ENCODE data around the gene P2RY2. TPM values are rescaled to one million over a fixed set of nuclear protein-coding genes. Genes with fewer than 3 reads are reported as not detected.

P2RY2 gene
- total RNA-seq, 1 experiment from 2014 or later: 1.2 TPM

- H3K36me3 Mint-ChIP-seq: no peaks in the 10 kb centered on the region
- no peak overlapping the region for H3K27ac Mint-ChIP-seq
- peaks cover 8% of the 10 kb centered on the region for H3K4me1 Mint-ChIP-seq
- ChIA-PET POLR2A (no interaction called here), CTCF (interaction anchor here (0.6 to 1.7 kb wide), 2 partner anchors 15 to 30 kb away, joined by 3 to 6 read pairs; no protein-coding TSS in a partner anchor)
- no peak for DNase-seq (ENCODE audit: low spot score)
- H3K9me3 Mint-ChIP-seq: no peaks in the 10 kb centered on the region
- peaks cover 48% of the 10 kb centered on the region for H3K27me3 Mint-ChIP-seq (ENCODE audit: low read depth)
- no peak overlapping the region for H3K4me3 Mint-ChIP-seq
- ATAC-seq: no peak
- TF ChIP-seq, protein P1, sequence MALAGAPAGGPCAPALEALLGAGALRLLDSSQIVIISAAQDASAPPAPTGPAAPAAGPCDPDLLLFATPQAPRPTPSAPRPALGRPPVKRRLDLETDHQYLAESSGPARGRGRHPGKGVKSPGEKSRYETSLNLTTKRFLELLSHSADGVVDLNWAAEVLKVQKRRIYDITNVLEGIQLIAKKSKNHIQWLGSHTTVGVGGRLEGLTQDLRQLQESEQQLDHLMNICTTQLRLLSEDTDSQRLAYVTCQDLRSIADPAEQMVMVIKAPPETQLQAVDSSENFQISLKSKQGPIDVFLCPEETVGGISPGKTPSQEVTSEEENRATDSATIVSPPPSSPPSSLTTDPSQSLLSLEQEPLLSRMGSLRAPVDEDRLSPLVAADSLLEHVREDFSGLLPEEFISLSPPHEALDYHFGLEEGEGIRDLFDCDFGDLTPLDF (CRISPR knock-in tag; IDR thresholded peaks at IDR 0.05): no peak
- TF ChIP-seq ZNF532 (CRISPR knock-in tag; IDR thresholded peaks at IDR 0.05; ENCODE audit: borderline replicate concordance): no peak
- no peak for TF ChIP-seq OVOL2 (CRISPR knock-in tag; IDR thresholded peaks at IDR 0.05; ENCODE audit: borderline replicate concordance)
- no peak for TF ChIP-seq ZNF425 (CRISPR knock-in tag; conservative IDR thresholded peaks at IDR 0.05)
- no peak for TF ChIP-seq AFF4 (CRISPR knock-in tag; IDR thresholded peaks at IDR 0.05; ENCODE audit: borderline replicate concordance)
- no peak for TF ChIP-seq AR (CRISPR knock-in tag; IDR thresholded peaks at IDR 0.05)
- TF ChIP-seq ZNF512 (CRISPR knock-in tag; IDR thresholded peaks at IDR 0.05; ENCODE audit: borderline replicate concordance): no peak
- TF ChIP-seq NR2C2 (CRISPR knock-in tag; IDR thresholded peaks at IDR 0.05): no peak
- no peak for TF ChIP-seq SOX15 (CRISPR knock-in tag; IDR thresholded peaks at IDR 0.05)
- TF ChIP-seq JUN (CRISPR knock-in tag; IDR thresholded peaks at IDR 0.05): no peak
- TF ChIP-seq EMX1 (CRISPR knock-in tag; IDR thresholded peaks at IDR 0.05): no peak
- TF ChIP-seq STAT6 (CRISPR knock-in tag; conservative IDR thresholded peaks at IDR 0.05; ENCODE audit: low read depth): no peak
- no peak for TF ChIP-seq SMAD4 (CRISPR knock-in tag; IDR thresholded peaks at IDR 0.05)
- TF ChIP-seq IRF1 (CRISPR knock-in tag; IDR thresholded peaks at IDR 0.05): no peak
- TF ChIP-seq, protein P2, sequence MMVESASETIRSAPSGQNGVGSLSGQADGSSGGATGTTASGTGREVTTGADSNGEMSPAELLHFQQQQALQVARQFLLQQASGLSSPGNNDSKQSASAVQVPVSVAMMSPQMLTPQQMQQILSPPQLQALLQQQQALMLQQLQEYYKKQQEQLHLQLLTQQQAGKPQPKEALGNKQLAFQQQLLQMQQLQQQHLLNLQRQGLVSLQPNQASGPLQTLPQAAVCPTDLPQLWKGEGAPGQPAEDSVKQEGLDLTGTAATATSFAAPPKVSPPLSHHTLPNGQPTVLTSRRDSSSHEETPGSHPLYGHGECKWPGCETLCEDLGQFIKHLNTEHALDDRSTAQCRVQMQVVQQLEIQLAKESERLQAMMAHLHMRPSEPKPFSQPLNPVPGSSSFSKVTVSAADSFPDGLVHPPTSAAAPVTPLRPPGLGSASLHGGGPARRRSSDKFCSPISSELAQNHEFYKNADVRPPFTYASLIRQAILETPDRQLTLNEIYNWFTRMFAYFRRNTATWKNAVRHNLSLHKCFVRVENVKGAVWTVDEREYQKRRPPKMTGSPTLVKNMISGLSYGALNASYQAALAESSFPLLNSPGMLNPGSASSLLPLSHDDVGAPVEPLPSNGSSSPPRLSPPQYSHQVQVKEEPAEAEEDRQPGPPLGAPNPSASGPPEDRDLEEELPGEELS (CRISPR knock-in tag; IDR thresholded peaks at IDR 0.05): no peak
Observed at GRCh38 chr11:73221996-73222395, 3.9 kb downstream of the P2RY2 start.

Measured in WTC11 (cell line).